Colonic mucosa (tissue), 4 donors: ENCODE data around the gene THAP5. TPM values are rescaled to one million over a fixed set of nuclear protein-coding genes. Genes with fewer than 3 reads are reported as not detected.

Source experiments
- DNase-seq: peaks from one replicate; pipeline ENCODE4 v3.0.0-alpha.2; 2020
- H3K27ac ChIP-seq: fragments of 200-600 bp; one replicate; pipeline ENCODE4 v1.8.0; 2021
- H3K27me3 ChIP-seq: fragments of 200-600 bp; one replicate; pipeline ENCODE4 v1.8.0; 2021
- H3K36me3 ChIP-seq: fragments of 200-600 bp; one replicate; pipeline ENCODE4 v1.8.0; 2021
- H3K4me1 ChIP-seq: fragments of 200-600 bp; one replicate; pipeline ENCODE4 v1.8.0; 2021; ENCODE audit warnings: mild to moderate bottlenecking
- H3K4me3 ChIP-seq: fragments of 200-600 bp; one replicate; pipeline ENCODE4 v1.8.0; 2021
- H3K9ac ChIP-seq, 2 donors: one replicate each; pipeline ENCODE4 v1.7.0; 2013; ENCODE audit warnings: control low read depth in 2 of 2, low read depth in 2 of 2, low read length in 2 of 2
- H3K9me3 ChIP-seq: fragments of 200-600 bp; one replicate; pipeline ENCODE4 v1.8.0; 2021
- CTCF ChIP-seq: fragments of 200-600 bp; IDR thresholded peaks from one replicate; pipeline ENCODE4 v1.8.0; 2022; ENCODE audit warnings: antibody characterized with exemption, mild to moderate bottlenecking
- intact Hi-C: fragments of 100-400 bp; cut with DNase I; formaldehyde crosslinking; loops from one replicate; pipeline ENCODE4 v1.14.1; 2022
- total RNA-seq, 2 donors: library from RNA; stranded (reverse); fragmentation: NEBNext Ultra II Directional in 1 of 2; extraction: Animal tissue kit (Norgen Biotek cat#: 25700) in 1 of 2; gene quantifications; one replicate each; pipeline ENCODE4 v1.2.1, GENCODE V29; 2021
- donor health status: healthy.
- donor health status: DM: no; HTN: no; CAD: no.
- donor health status: DM: no; HTN: no; CAD: no.

THAP5 gene
- total RNA-seq, 2 donors from 2014 or later = 15.7 to 18.0 TPM

GRCh38 chr7:108590606-108591005 is 21.1 kb upstream of the THAP5 start:
- Histone ChIP-seq H3K27ac (no peak overlapping the region), H3K27me3 (no peaks in the 10 kb centered on the region), H3K4me3 (no peak overlapping the region), H3K9ac (no peak overlapping the region), H3K36me3 (no peaks in the 10 kb centered on the region), H3K4me1 (no peaks in the 10 kb centered on the region), H3K9me3 (no peaks in the 10 kb centered on the region)
- no peak for DNase-seq
- intact Hi-C loops = no loop called here
- no peak for TF ChIP-seq CTCF

GRCh38 chr7:108589874-108590273 is 20.4 kb upstream of the THAP5 start:
- Histone ChIP-seq H3K9ac (no peak overlapping the region), H3K36me3 (no peaks in the 10 kb centered on the region), H3K4me1 (no peaks in the 10 kb centered on the region), H3K27me3 (no peaks in the 10 kb centered on the region), H3K9me3 (no peaks in the 10 kb centered on the region), H3K27ac (no peak overlapping the region), H3K4me3 (no peak overlapping the region)
- no peak for TF ChIP-seq CTCF
- no peak for DNase-seq
- intact Hi-C loops = no loop called here

GRCh38 chr7:108589199-108589598 is 19.7 kb upstream of the THAP5 start:
- Histone ChIP-seq H3K27ac (no peak overlapping the region), H3K4me1 (no peaks in the 10 kb centered on the region), H3K36me3 (no peaks in the 10 kb centered on the region), H3K9ac (no peak overlapping the region), H3K4me3 (no peak overlapping the region), H3K27me3 (no peaks in the 10 kb centered on the region), H3K9me3 (no peaks in the 10 kb centered on the region)
- intact Hi-C loops = no loop called here
- DNase-seq = no peak
- no peak for TF ChIP-seq CTCF

GRCh38 chr7:108586274-108586710 is 16.8 kb upstream of the THAP5 start:
- intact Hi-C loops = no loop called here
- TF ChIP-seq CTCF = no peak
- no peak overlapping the region for H3K9ac ChIP-seq
- no peak for DNase-seq
- no peak overlapping the region for H3K4me3 ChIP-seq
- H3K9me3 ChIP-seq = no peaks in the 10 kb centered on the region
- no peaks in the 10 kb centered on the region for H3K27me3 ChIP-seq
- no peaks in the 10 kb centered on the region for H3K4me1 ChIP-seq
- H3K27ac ChIP-seq = no peak overlapping the region
- H3K36me3 ChIP-seq = no peaks in the 10 kb centered on the region

GRCh38 chr7:108585843-108586242 is 16.3 kb upstream of the THAP5 start:
- no peak overlapping the region for H3K27ac ChIP-seq

More at GRCh38 chr7:108585843-108586242, 16.3 kb upstream of the THAP5 start:
- H3K9ac ChIP-seq = no peak overlapping the region
- H3K4me3 ChIP-seq = no peak overlapping the region
- no peaks in the 10 kb centered on the region for H3K9me3 ChIP-seq
- no peaks in the 10 kb centered on the region for H3K36me3 ChIP-seq
- H3K27me3 ChIP-seq = no peaks in the 10 kb centered on the region
- no peak for TF ChIP-seq CTCF
- intact Hi-C loops = no loop called here
- no peaks in the 10 kb centered on the region for H3K4me1 ChIP-seq
- no peak for DNase-seq
